IMR-90 (cell line): Measurements from ENCODE around the gene ZNF33B. TPM values are rescaled to one million over a fixed set of nuclear protein-coding genes. Genes with fewer than 3 reads are reported as not detected.

ENCODE experiments used
- ATAC-seq: fragments of 200-7000 bp; cut with Tn5 transposase; 2 replicates; pipeline ENCODE4 v1.9.1; 2020; ENCODE audit warnings: low read depth, mild to moderate bottlenecking, moderate library complexity
- BruUV-seq: library from RNA; stranded (reverse); fragments of 400-500 nt; replicated peaks from 2 replicates; lab custom pipeline; 2021; lab: Mats Ljungman, UMichigan
- CTCF ChIA-PET: fragments of 300-600 bp; formaldehyde crosslinking; extraction: SDS; loops from one replicate; lab custom pipeline; 2021; ENCODE audit warnings: antibody characterized with exemption; lab: Yijun Ruan, JAX
- POLR2A ChIA-PET: fragments of 300-600 bp; sonication (Branson Sonifier 250); formaldehyde crosslinking; loops from one replicate; lab custom pipeline; 2022; ENCODE audit warnings: antibody characterized with exemption; ENCODE audit not compliant: unreplicated experiment; lab: Charles Lee
- DNase-seq: peaks from one replicate; pipeline ENCODE4 v3.0.0; 2013
- H2AFZ ChIP-seq: replicated peaks from 2 replicates; pipeline ENCODE3; 2013; ENCODE audit warnings: low read length, mild to moderate bottlenecking; ENCODE audit not compliant: poor library complexity
- H2AK5ac ChIP-seq: 2 replicates; pipeline ENCODE4 v1.6.1; 2013; ENCODE audit warnings: low read depth, low read length, inconsistent platforms
- H2AK9ac ChIP-seq: replicated peaks from 2 replicates; pipeline ENCODE3; 2013; ENCODE audit warnings: mild to moderate bottlenecking, low read depth, low read length, moderate library complexity; ENCODE audit not compliant: poor library complexity
- H2BK120ac ChIP-seq: 2 replicates; pipeline ENCODE4 v1.6.1; 2013; ENCODE audit warnings: low read depth, low read length, inconsistent platforms
- H2BK15ac ChIP-seq: 3 replicates; pipeline ENCODE4 v1.6.1; 2013; ENCODE audit warnings: low read depth, low read length, inconsistent platforms
- H2BK20ac ChIP-seq: 2 replicates; pipeline ENCODE4 v1.6.1; 2013; ENCODE audit warnings: low read depth, mild to moderate bottlenecking, inconsistent platforms, low read length, moderate library complexity
- H2BK5ac ChIP-seq: 2 replicates; pipeline ENCODE4 v1.6.1; 2013; ENCODE audit warnings: mild to moderate bottlenecking, low read depth, low read length, inconsistent platforms; ENCODE audit not compliant: poor library complexity, severe bottlenecking
- H3K14ac ChIP-seq: replicated peaks from 2 replicates; pipeline ENCODE4 v1.6.1; 2013; ENCODE audit warnings: low read depth, low read length, inconsistent platforms
- H3K18ac ChIP-seq: 2 replicates; pipeline ENCODE4 v1.6.1; 2013; ENCODE audit warnings: low read depth, low read length, control low read depth
- H3K23ac ChIP-seq: 2 replicates; pipeline ENCODE4 v1.6.1; 2013; ENCODE audit warnings: low read depth, low read length, inconsistent platforms
- H3K27ac ChIP-seq: 2 replicates; pipeline ENCODE4 v1.5.1; 2013; ENCODE audit warnings: mild to moderate bottlenecking, control low read depth, low read length; ENCODE audit not compliant: insufficient read depth
- H3K27me3 ChIP-seq: 2 replicates; pipeline ENCODE4 v1.6.1; 2013; ENCODE audit warnings: low read length; ENCODE audit not compliant: control insufficient read depth, insufficient read depth
- H3K36me3 ChIP-seq: 2 replicates; pipeline ENCODE4 v1.6.1; 2013; ENCODE audit warnings: low read length, mixed read lengths; ENCODE audit not compliant: control insufficient read depth, insufficient read depth
- H3K4ac ChIP-seq: 2 replicates; pipeline ENCODE4 v1.6.1; 2013; ENCODE audit warnings: low read depth, low read length, inconsistent platforms
- H3K4me1 ChIP-seq: 2 replicates; pipeline ENCODE4 v1.6.1; 2013; ENCODE audit warnings: low read length, mixed read lengths; ENCODE audit not compliant: control insufficient read depth, insufficient read depth
- H3K4me2 ChIP-seq: 2 replicates; pipeline ENCODE4 v1.6.1; 2013; ENCODE audit warnings: low read depth, mild to moderate bottlenecking, control low read depth, low read length, moderate library complexity
- H3K4me3 ChIP-seq: 2 replicates; pipeline ENCODE4 v1.5.1; 2013; ENCODE audit warnings: low read depth, mild to moderate bottlenecking, control low read depth, low read length, moderate library complexity; ENCODE audit not compliant: insufficient read depth
- H3K56ac ChIP-seq: 2 replicates; pipeline ENCODE4 v1.6.1; 2013; ENCODE audit warnings: low read length, inconsistent platforms; ENCODE audit not compliant: insufficient read depth; ENCODE audit errors: extremely low read depth
- H3K79me1 ChIP-seq, 2 experiments: 2 replicates each; pipeline ENCODE4 v1.6.1; 2013; ENCODE audit warnings: low read length in 2 of 2, inconsistent platforms in 1 of 2, low read depth in 1 of 2
- H3K9ac ChIP-seq: 2 replicates; pipeline ENCODE4 v1.6.1; 2013; ENCODE audit warnings: low read depth, low read length, control low read depth
- H3K9me1 ChIP-seq: 2 replicates; pipeline ENCODE4 v1.6.1; 2013; ENCODE audit warnings: low read length, inconsistent platforms; ENCODE audit not compliant: insufficient read depth
- H3K9me3 ChIP-seq: 2 replicates; pipeline ENCODE4 v1.6.1; 2013; ENCODE audit warnings: low read length; ENCODE audit not compliant: control insufficient read depth, insufficient read depth
- H4K20me1 ChIP-seq: 2 replicates; pipeline ENCODE4 v1.6.1; 2013; ENCODE audit warnings: low read length, inconsistent platforms; ENCODE audit not compliant: insufficient read depth
- H4K5ac ChIP-seq: 2 replicates; pipeline ENCODE4 v1.6.1; 2013; ENCODE audit warnings: mild to moderate bottlenecking, low read depth, low read length, control low read depth
- H4K8ac ChIP-seq, 2 experiments: 2 replicates each; pipeline ENCODE4 v1.6.1; 2013; ENCODE audit warnings: low read depth in 2 of 2, low read length in 2 of 2, control low read depth in 1 of 2, inconsistent platforms in 1 of 2
- H4K91ac ChIP-seq: 2 replicates; pipeline ENCODE4 v1.6.1; 2013; ENCODE audit warnings: low read depth, low read length, inconsistent platforms; ENCODE audit not compliant: insufficient read depth
- CEBPB ChIP-seq: IDR thresholded peaks from 2 replicates; pipeline ENCODE4 v1.6.1; 2012; ENCODE audit warnings: low read depth, low read length, improper control_type of control experiment
- CTCF ChIP-seq: conservative IDR thresholded peaks from 2 replicates; pipeline ENCODE4 v1.5.1; 2012; ENCODE audit warnings: mild to moderate bottlenecking, low read depth, low read length, improper control_type of control experiment
- MAFK ChIP-seq: IDR thresholded peaks from 2 replicates; pipeline ENCODE4 v1.6.1; 2012; ENCODE audit warnings: low read depth, low read length, improper control_type of control experiment
- RCOR1 ChIP-seq: IDR thresholded peaks from 2 replicates; pipeline ENCODE4 v1.6.1; 2012; ENCODE audit warnings: mild to moderate bottlenecking, low read length, improper control_type of control experiment; ENCODE audit not compliant: insufficient replicate concordance
- RFX5 ChIP-seq: IDR thresholded peaks from 2 replicates; pipeline ENCODE4 v1.8.0; 2012; ENCODE audit warnings: low read depth, mild to moderate bottlenecking, low read length, moderate library complexity
- SMC3 ChIP-seq: fragments of 150-350 bp; IDR thresholded peaks from 2 replicates; pipeline ENCODE4 v1.6.1; 2016; ENCODE audit warnings: low read depth, mild to moderate bottlenecking, antibody characterized with exemption, low read length, moderate library complexity
- dilution Hi-C: fragments of 300-500 bp; cut with HindIII; formaldehyde crosslinking; loops from one replicate; pipeline ENCODE4 v1.14.3; 2018; ENCODE audit warnings: low sequenced_read_pairs; ENCODE audit not compliant: unreplicated experiment
- in situ Hi-C: fragments of 300-500 bp; cut with MboI; formaldehyde crosslinking; loops from 3 replicates; pipeline ENCODE4 v1.14.3; 2019; ENCODE audit warnings: low sequenced_read_pairs, inconsistent platforms, mixed read lengths
- intact Hi-C: fragments of 100-400 bp; cut with micrococcal nuclease; formaldehyde crosslinking; loops from 2 replicates; pipeline ENCODE4 v1.10.0; 2022
- polyA plus RNA-seq, 3 experiments: library from polyadenylated mRNA; depleted of rRNA; stranded (reverse); fragments of >200 nt; gene quantifications; 2 replicates each; pipeline ENCODE4 v1.2.3, GENCODE V29; 2012; ENCODE audit warnings: low replicate concordance in 1 of 3
- total RNA-seq: library from RNA; depleted of rRNA; stranded (reverse); fragments of >200 nt; gene quantifications from 2 replicates; pipeline ENCODE4 v1.2.3, GENCODE V29; 2012

ZNF33B gene
- total and polyA plus RNA-seq, 2 of the 4 experiments (the other 2 are of a cell fraction), result 2.1 to 4.5 TPM

- Histone ChIP-seq H3K4me1 (no peaks in the 10 kb centered on the region), H2BK15ac (no peak overlapping the region), H2AK5ac (no peak overlapping the region), H2BK5ac (no peak overlapping the region), H4K5ac (no peak overlapping the region), H3K4me2 (no peak overlapping the region), H4K8ac (no peak overlapping the region), H3K36me3 (no peaks in the 10 kb centered on the region), H2BK120ac (no peak overlapping the region), H3K9me1 (no peaks in the 10 kb centered on the region), H3K14ac (no peak overlapping the region), H3K56ac (no peak overlapping the region), H3K23ac (no peak overlapping the region), H3K27me3 (no peaks in the 10 kb centered on the region), H3K9me3 (peaks cover under 1% of the 10 kb centered on the region; the same call in 1 of the 2 replicates), H3K4ac (no peak overlapping the region), H3K79me1 (peaks cover 0 to 4% of the 10 kb centered on the region in 2 experiments; a peak in 1 of 4 replicates), H4K20me1 (no peaks in the 10 kb centered on the region), H4K91ac (no peak overlapping the region), H3K4me3 (no peak overlapping the region), H2AFZ (no peak overlapping the region), H3K9ac (no peak overlapping the region), H2AK9ac (no peak overlapping the region), H3K27ac (no peak overlapping the region), H2BK20ac (no peak overlapping the region), H3K18ac (no peak overlapping the region)
- no peak for DNase-seq
- BruUV-seq, result no TSS peak
- intact Hi-C loops, result no loop called here
- in situ Hi-C loops, result no loop called here
- TF ChIP-seq CEBPB (no peak), SMC3 (no peak), MAFK (no peak), RFX5 (no peak), CTCF (no peak), RCOR1 (no peak)
- CTCF ChIA-PET, result no interaction called here
- ATAC-seq, result no peak
- POLR2A ChIA-PET, result no interaction called here
- dilution Hi-C loops, result no loop called here
Measured at GRCh38 chr10:42544945-42545344, 93.4 kb downstream of the ZNF33B start.
